K562 (cell line): ENCODE measurements around the gene SMIM12. TPM values are rescaled to one million over a fixed set of nuclear protein-coding genes. Genes with fewer than 3 reads are reported as not detected.

Source experiments
- ATF7 ChIP-seq: fragments of 450-650 bp; IDR thresholded peaks from 2 replicates; pipeline ENCODE4 v1.7.1; 2014; ENCODE audit warnings: mild to moderate bottlenecking, moderate library complexity
- GABPA ChIP-seq: fragments of 200-800 bp; sonication (Bioruptor generic); conservative IDR thresholded peaks from 2 replicates; pipeline ENCODE4 v1.6.1; 2016; ENCODE audit warnings: low read depth, missing genetic modification characterization, missing compliant biosample characterization
- L3MBTL2 ChIP-seq: fragments of 450-650 bp; IDR thresholded peaks from 2 replicates; pipeline ENCODE4 v1.6.1; 2016; ENCODE audit warnings: mild to moderate bottlenecking, moderate library complexity
- PATZ1 ChIP-seq: fragments of 250-450 bp; sonication (Bioruptor Pico); IDR thresholded peaks from 2 replicates; pipeline ENCODE4 v1.5.0; 2020; ENCODE audit warnings: mild to moderate bottlenecking, borderline replicate concordance
- RBFOX2 ChIP-seq: fragments of 200-400 bp; formaldehyde crosslinking; IDR thresholded peaks from 2 replicates; pipeline ENCODE4 v1.6.1; 2017; ENCODE audit warnings: low read depth, mild to moderate bottlenecking, low read length, moderate library complexity
- RERE ChIP-seq: sonication (generic); formaldehyde crosslinking; IDR thresholded peaks from 2 replicates; pipeline ENCODE4 v1.8.0; 2023; ENCODE audit warnings: missing genetic modification reagents, mild to moderate bottlenecking, borderline replicate concordance
- SMARCA5 ChIP-seq: fragments of 450-650 bp; IDR thresholded peaks from 2 replicates; pipeline ENCODE4 v1.6.1; 2016
- ZBTB12 ChIP-seq: fragments of 250-450 bp; sonication (Bioruptor Pico); IDR thresholded peaks from 2 replicates; pipeline ENCODE4 v1.4.0; 2020
- ZC3H8 ChIP-seq: fragments of 450-650 bp; IDR thresholded peaks from 2 replicates; pipeline ENCODE4 v1.6.1; 2017
- ZNF217 ChIP-seq: sonication (generic); formaldehyde crosslinking; IDR thresholded peaks from 2 replicates; pipeline ENCODE4 v1.8.0; 2022; ENCODE audit warnings: mild to moderate bottlenecking, missing genetic modification reagents
- ZNF561 ChIP-seq: fragments of 450-650 bp; formaldehyde crosslinking; conservative IDR thresholded peaks from 2 replicates; pipeline ENCODE4 v1.4.0; 2020; ENCODE audit warnings: mild to moderate bottlenecking, moderate library complexity
- ZNF830 ChIP-seq: fragments of 250-450 bp; sonication (Bioruptor Pico); IDR thresholded peaks from 2 replicates; pipeline ENCODE4 v1.5.0; 2021; ENCODE audit warnings: mild to moderate bottlenecking
- polyA plus RNA-seq, 8 experiments: library from polyadenylated mRNA; depleted of rRNA in 4 of 8; stranded (reverse) in 5 of 8; unstranded in 3 of 8; fragments of >200 nt; fragmentation: Nextera tagmentation in 2 of 8; fragmentation: Illumina TruSeq in 1 of 8; extraction: Ambion mirVana in 2 of 8; extraction: Trizol in 1 of 8; gene quantifications; 2 replicates each; pipeline versions ENCODE4 v1.2.1 to v1.2.3, GENCODE V29; 2011 to 2014; ENCODE audit warnings: inconsistent platforms in 1 of 8, missing spikeins in 1 of 8
- total RNA-seq, 7 experiments: library from RNA; depleted of rRNA in 6 of 7; stranded (reverse); fragments of >200 nt in 6 of 7; fragmentation: Illumina TruSeq in 2 of 7; extraction: Trizol in 2 of 7; gene quantifications; 2 replicates each; pipeline versions ENCODE4 v1.2.1 to v1.2.3, GENCODE V29; 2011 to 2021; ENCODE audit warnings: low replicate concordance in 1 of 7
- TF ChIP-seq, protein P1 (sequence below): fragments of 250-450 bp; sonication (Bioruptor Pico); IDR thresholded peaks from 2 replicates; pipeline ENCODE4 v1.4.0; 2020; ENCODE audit warnings: borderline replicate concordance
- TF ChIP-seq, protein P2 (sequence below): fragments of 450-650 bp; IDR thresholded peaks from 2 replicates; pipeline ENCODE4 v1.6.1; 2016; ENCODE audit warnings: mild to moderate bottlenecking

Gene SMIM12
- total and polyA plus RNA-seq, 9 of the 15 experiments (the other 6 are each of a cell fraction or from before 2014, with no cell fraction given), result 51.7 to 112 (median 63.9) TPM

DNA sequence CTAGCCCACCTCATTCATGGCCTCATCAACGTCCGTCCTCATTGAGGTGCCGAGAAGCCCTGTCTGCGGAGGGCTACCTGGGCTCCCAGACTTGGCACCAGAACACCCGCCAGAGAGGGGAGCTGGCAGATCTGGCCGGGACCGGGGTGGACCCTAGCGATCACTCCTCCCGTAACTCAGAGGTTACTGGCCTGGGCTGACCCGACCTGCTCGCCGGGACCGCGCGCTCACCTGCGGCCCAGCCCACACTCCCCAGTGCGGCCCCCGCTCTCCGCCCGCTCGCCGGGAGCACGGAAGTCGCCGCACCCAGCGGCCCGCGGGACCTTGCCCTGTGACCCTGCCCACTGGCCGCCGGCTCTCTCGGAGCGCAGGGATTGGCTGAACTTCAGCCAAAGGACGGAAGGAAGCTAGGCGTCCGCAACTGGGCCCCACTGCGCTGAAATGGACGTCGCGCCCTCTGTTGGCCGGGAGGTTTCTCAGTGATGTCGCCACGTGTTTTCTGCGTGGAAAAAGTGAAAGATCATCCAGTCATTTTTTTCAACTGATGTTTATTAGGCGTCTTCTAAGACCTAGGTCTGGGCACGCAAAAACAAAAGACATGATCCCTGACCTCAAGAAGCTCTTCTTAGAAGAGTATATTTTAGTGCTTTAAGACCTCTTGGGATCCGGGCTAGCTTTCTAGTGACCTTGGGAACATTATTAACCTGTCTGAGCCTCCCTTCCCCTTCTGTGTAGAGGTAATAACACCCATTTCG, at the start of gene SMIM12 (continued):
- no peak for TF ChIP-seq RERE (CRISPR knock-in tag)
- TF ChIP-seq ZNF830, result no peak
- TF ChIP-seq ZBTB12, result no peak
- no peak for TF ChIP-seq ZNF561 (CRISPR knock-in tag)
- TF ChIP-seq, protein P1, sequence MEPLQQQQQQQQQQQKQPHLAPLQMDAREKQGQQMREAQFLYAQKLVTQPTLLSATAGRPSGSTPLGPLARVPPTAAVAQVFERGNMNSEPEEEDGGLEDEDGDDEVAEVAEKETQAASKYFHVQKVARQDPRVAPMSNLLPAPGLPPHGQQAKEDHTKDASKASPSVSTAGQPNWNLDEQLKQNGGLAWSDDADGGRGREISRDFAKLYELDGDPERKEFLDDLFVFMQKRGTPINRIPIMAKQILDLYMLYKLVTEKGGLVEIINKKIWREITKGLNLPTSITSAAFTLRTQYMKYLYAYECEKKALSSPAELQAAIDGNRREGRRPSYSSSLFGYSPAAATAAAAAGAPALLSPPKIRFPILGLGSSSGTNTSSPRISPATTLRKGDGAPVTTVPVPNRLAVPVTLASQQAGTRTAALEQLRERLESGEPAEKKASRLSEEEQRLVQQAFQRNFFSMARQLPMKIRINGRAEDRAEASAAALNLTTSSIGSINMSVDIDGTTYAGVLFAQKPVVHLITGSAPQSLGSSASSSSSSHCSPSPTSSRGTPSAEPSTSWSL (CRISPR knock-in tag), result no peak
- TF ChIP-seq SMARCA5, result no peak
- TF ChIP-seq PATZ1, result no peak
- peak; percentile 94 for TF ChIP-seq GABPA (tag)
- peak; percentile 98 for TF ChIP-seq RBFOX2
- TF ChIP-seq, protein P2, sequence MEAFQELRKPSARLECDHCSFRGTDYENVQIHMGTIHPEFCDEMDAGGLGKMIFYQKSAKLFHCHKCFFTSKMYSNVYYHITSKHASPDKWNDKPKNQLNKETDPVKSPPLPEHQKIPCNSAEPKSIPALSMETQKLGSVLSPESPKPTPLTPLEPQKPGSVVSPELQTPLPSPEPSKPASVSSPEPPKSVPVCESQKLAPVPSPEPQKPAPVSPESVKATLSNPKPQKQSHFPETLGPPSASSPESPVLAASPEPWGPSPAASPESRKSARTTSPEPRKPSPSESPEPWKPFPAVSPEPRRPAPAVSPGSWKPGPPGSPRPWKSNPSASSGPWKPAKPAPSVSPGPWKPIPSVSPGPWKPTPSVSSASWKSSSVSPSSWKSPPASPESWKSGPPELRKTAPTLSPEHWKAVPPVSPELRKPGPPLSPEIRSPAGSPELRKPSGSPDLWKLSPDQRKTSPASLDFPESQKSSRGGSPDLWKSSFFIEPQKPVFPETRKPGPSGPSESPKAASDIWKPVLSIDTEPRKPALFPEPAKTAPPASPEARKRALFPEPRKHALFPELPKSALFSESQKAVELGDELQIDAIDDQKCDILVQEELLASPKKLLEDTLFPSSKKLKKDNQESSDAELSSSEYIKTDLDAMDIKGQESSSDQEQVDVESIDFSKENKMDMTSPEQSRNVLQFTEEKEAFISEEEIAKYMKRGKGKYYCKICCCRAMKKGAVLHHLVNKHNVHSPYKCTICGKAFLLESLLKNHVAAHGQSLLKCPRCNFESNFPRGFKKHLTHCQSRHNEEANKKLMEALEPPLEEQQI, result peak; percentile 90; the same call in 1 of the 2 replicates
- TF ChIP-seq L3MBTL2, result peak; percentile 99
- TF ChIP-seq ZC3H8, result no peak
- peak; percentile 84 for TF ChIP-seq ATF7
- no peak for TF ChIP-seq ZNF217 (CRISPR knock-in tag)
